Loucy (cell line): ENCODE data around the gene TENM4.

Experiments used
- H2AFZ ChIP-seq: fragments of 200-600 bp; sonication (generic); 2 replicates; pipeline ENCODE4 v1.6.0; 2016; ENCODE audit warnings: antibody characterized with exemption, mild to moderate bottlenecking, low read length, moderate library complexity
- H3F3A ChIP-seq: fragments of 200-600 bp; 2 replicates; pipeline ENCODE4 v1.6.0; 2016; ENCODE audit warnings: antibody characterized with exemption, low read depth, mild to moderate bottlenecking
- H3K27me3 ChIP-seq: fragments of 200-600 bp; sonication (generic); 2 replicates; pipeline ENCODE4 v1.6.1; 2014; ENCODE audit warnings: low read length, mild to moderate bottlenecking; ENCODE audit not compliant: insufficient read depth, poor library complexity, severe bottlenecking
- H3K36me3 ChIP-seq: fragments of 200-600 bp; sonication (generic); 2 replicates; pipeline ENCODE4 v1.6.1; 2016; ENCODE audit warnings: low read length; ENCODE audit not compliant: insufficient read depth
- H3K4me1 ChIP-seq: fragments of 200-600 bp; sonication (generic); 2 replicates; pipeline ENCODE4 v1.5.1; 2014; ENCODE audit warnings: low read length, mild to moderate bottlenecking; ENCODE audit not compliant: insufficient read depth, poor library complexity, severe bottlenecking
- H3K4me2 ChIP-seq: fragments of 200-600 bp; sonication (generic); 2 replicates; pipeline ENCODE4 v1.6.0; 2014; ENCODE audit warnings: antibody characterized with exemption, low read length, low read depth, mild to moderate bottlenecking; ENCODE audit not compliant: poor library complexity, severe bottlenecking
- H3K4me3 ChIP-seq: fragments of 200-600 bp; sonication (generic); 2 replicates; pipeline ENCODE4 v1.5.1; 2014; ENCODE audit warnings: low read length, mild to moderate bottlenecking, mixed read lengths; ENCODE audit not compliant: poor library complexity, severe bottlenecking
- H3K79me2 ChIP-seq: fragments of 200-600 bp; sonication (generic); 2 replicates; pipeline ENCODE4 v1.6.1; 2014; ENCODE audit warnings: low read length; ENCODE audit not compliant: insufficient read depth
- H3K9ac ChIP-seq: fragments of 200-600 bp; sonication (generic); 2 replicates; pipeline ENCODE4 v1.6.0; 2014; ENCODE audit warnings: mild to moderate bottlenecking, low read depth, low read length, moderate library complexity; ENCODE audit not compliant: poor library complexity, severe bottlenecking
- H3K9me2 ChIP-seq: fragments of 200-600 bp; sonication (generic); replicated peaks from 2 replicates; pipeline ENCODE4 v1.6.1; 2016; ENCODE audit warnings: low read depth, low read length, mixed read lengths
- H3K9me3 ChIP-seq: fragments of 200-600 bp; sonication (generic); 2 replicates; pipeline ENCODE4 v1.6.1; 2014; ENCODE audit warnings: mild to moderate bottlenecking, antibody characterized with exemption, low read length, low read depth; ENCODE audit not compliant: insufficient read depth
- H4K20me1 ChIP-seq: fragments of 200-600 bp; sonication (generic); 2 replicates; pipeline ENCODE4 v1.6.0; 2014; ENCODE audit warnings: antibody characterized with exemption, low read length, mild to moderate bottlenecking; ENCODE audit not compliant: insufficient read depth, poor library complexity, severe bottlenecking
- EZH2phosphoT487 ChIP-seq: fragments of 200-600 bp; IDR thresholded peaks from 2 replicates; pipeline ENCODE4 v1.6.1; 2018; ENCODE audit warnings: antibody characterized with exemption, mild to moderate bottlenecking, moderate library complexity, borderline replicate concordance
- TF ChIP-seq, protein P1 (sequence below): fragments of 200-600 bp; sonication (generic); conservative IDR thresholded peaks from 2 replicates; pipeline ENCODE4 v1.5.1; 2014; ENCODE audit warnings: mild to moderate bottlenecking, antibody characterized with exemption, low read length

TENM4 gene

DNA sequence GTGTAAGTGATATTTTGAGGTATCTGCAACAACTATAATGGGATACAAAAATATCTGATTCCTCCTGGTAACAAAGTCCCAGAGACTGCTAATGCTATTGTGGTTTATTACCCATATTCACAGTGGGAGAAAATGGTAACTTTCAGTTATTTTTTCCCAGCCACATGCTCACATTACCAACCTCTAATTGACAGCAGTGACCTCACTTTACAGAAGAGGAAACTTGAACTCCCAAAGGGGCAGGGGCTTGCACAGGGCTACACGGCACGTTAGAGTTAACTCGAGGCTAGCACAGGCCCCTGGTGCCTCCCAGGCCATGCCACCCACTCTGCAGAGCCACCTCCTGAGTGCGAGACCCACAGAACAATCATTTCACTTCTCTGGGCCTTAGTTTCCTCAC lies 132.4 kb downstream of the TENM4 start:
- no peaks in the 10 kb centered on the region for H3K79me2 ChIP-seq
- H3K4me1 ChIP-seq = no peaks in the 10 kb centered on the region
- H3K27me3 ChIP-seq = no peaks in the 10 kb centered on the region
- H3K9me2 ChIP-seq = no peaks in the 10 kb centered on the region
- H4K20me1 ChIP-seq = no peaks in the 10 kb centered on the region
- no peaks in the 10 kb centered on the region; the same call in 1 of the 2 replicates for H3K9me3 ChIP-seq
- no peaks in the 10 kb centered on the region for H3K36me3 ChIP-seq
- H3K9ac ChIP-seq = no peak overlapping the region
- no peak overlapping the region for H2AFZ ChIP-seq
- TF ChIP-seq EZH2phosphoT487 = no peak
- TF ChIP-seq, protein P1, sequence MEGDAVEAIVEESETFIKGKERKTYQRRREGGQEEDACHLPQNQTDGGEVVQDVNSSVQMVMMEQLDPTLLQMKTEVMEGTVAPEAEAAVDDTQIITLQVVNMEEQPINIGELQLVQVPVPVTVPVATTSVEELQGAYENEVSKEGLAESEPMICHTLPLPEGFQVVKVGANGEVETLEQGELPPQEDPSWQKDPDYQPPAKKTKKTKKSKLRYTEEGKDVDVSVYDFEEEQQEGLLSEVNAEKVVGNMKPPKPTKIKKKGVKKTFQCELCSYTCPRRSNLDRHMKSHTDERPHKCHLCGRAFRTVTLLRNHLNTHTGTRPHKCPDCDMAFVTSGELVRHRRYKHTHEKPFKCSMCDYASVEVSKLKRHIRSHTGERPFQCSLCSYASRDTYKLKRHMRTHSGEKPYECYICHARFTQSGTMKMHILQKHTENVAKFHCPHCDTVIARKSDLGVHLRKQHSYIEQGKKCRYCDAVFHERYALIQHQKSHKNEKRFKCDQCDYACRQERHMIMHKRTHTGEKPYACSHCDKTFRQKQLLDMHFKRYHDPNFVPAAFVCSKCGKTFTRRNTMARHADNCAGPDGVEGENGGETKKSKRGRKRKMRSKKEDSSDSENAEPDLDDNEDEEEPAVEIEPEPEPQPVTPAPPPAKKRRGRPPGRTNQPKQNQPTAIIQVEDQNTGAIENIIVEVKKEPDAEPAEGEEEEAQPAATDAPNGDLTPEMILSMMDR = no peak
- no peaks in the 10 kb centered on the region for H3F3A ChIP-seq
- no peak overlapping the region for H3K4me3 ChIP-seq
- no peak overlapping the region for H3K4me2 ChIP-seq

DNA sequence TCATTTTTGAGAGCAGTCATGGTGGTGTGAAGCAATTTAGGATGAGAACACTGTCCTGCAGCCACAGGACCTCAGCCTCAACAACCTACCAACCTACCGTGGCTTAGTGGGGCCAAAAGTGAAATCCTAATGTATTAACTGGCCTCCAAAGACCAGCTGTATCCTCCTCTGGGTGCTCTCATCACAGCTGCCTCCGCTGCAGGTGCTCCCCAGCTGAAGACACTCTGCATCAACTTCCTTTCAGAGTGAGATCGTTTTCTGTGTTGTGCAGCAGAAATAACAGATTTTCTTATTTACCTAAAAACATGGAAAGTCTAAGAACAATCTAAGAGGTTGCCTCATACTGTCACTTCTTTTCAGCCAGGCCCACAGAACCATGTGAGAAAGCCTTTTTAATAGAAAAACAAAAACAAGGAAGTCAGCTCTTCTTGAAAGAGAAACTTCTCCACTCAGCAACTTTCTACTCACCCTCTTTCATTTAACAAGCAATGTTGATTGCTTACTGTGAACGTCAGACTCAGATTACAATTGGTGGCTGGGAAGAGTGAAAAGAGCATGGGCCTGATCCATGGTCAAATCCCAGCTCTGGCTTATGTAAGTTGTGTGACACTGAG lies 136.1 kb downstream of the TENM4 start:
- no peak overlapping the region for H3K9ac ChIP-seq

DNA sequence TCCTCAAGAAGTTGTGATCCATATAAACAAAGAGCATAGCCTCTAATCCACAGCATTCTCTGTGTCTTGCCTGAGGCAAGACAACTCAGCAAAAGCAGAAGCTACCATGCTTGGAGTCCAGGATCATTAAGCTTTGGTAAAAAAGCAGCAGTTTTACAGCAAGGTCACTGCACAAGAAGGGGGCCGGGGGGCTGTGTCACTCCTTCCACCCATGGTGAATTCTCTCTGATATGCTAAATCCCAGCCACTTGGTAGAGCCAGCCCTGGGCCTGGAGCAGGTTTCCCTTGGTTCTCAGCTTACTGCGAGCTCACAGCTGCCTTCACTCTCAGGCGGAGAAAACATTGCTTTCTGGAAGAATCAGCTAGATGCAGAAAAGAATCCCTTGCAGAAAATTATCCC lies 144.7 kb downstream of the TENM4 start:
- Histone ChIP-seq H2AFZ (no peak overlapping the region), H3F3A (no peaks in the 10 kb centered on the region), H3K4me3 (no peak overlapping the region), H3K4me2 (no peak overlapping the region), H3K36me3 (no peaks in the 10 kb centered on the region), H3K9ac (no peak overlapping the region), H3K9me2 (no peaks in the 10 kb centered on the region), H3K27me3 (no peaks in the 10 kb centered on the region), H4K20me1 (no peaks in the 10 kb centered on the region), H3K79me2 (no peaks in the 10 kb centered on the region), H3K9me3 (no peaks in the 10 kb centered on the region; the same call in 1 of the 2 replicates), H3K4me1 (no peaks in the 10 kb centered on the region)
- TF ChIP-seq EZH2phosphoT487 = no peak
- TF ChIP-seq, protein P1 = no peak

More for the DNA sequence above, 136.1 kb downstream of the TENM4 start:
- Histone ChIP-seq H3F3A (no peaks in the 10 kb centered on the region), H3K27me3 (no peaks in the 10 kb centered on the region), H3K4me3 (no peak overlapping the region), H2AFZ (no peak overlapping the region), H3K79me2 (no peaks in the 10 kb centered on the region), H3K9me3 (peaks cover 2% of the 10 kb centered on the region; the same call in 1 of the 2 replicates), H3K4me1 (no peaks in the 10 kb centered on the region), H3K4me2 (no peak overlapping the region), H3K36me3 (no peaks in the 10 kb centered on the region), H4K20me1 (no peaks in the 10 kb centered on the region), H3K9me2 (no peaks in the 10 kb centered on the region)
- TF ChIP-seq, protein P1 = no peak
- no peak for TF ChIP-seq EZH2phosphoT487
